Esophagus (tissue), 2 donors: ENCODE results near the gene ARHGAP22. TPM values are rescaled to one million over a fixed set of nuclear protein-coding genes. Genes with fewer than 3 reads are reported as not detected.

Source experiments
- H3K27ac ChIP-seq, 2 donors: one replicate each; pipeline ENCODE4 v1.5.1; 2013; ENCODE audit warnings: low read depth in 2 of 2, mild to moderate bottlenecking in 2 of 2, inconsistent platforms in 1 of 2, low read length in 1 of 2, moderate library complexity in 1 of 2
- H3K27me3 ChIP-seq, 2 donors: one replicate each; pipeline ENCODE4 v1.6.1; 2013; ENCODE audit warnings: low read length in 2 of 2, control low read depth in 1 of 2, mild to moderate bottlenecking in 1 of 2; ENCODE audit not compliant: insufficient read depth in 2 of 2, control insufficient read depth in 1 of 2
- H3K36me3 ChIP-seq, 2 donors: one replicate each; pipeline ENCODE4 v1.6.1; 2013; ENCODE audit warnings: low read length in 1 of 2; ENCODE audit not compliant: control insufficient read depth in 2 of 2, insufficient read depth in 2 of 2
- H3K4me1 ChIP-seq, 2 donors: one replicate each; pipeline ENCODE4 v1.6.1; 2013; ENCODE audit warnings: low read length in 1 of 2; ENCODE audit not compliant: control insufficient read depth in 2 of 2, insufficient read depth in 2 of 2
- H3K4me3 ChIP-seq, 2 donors: one replicate each; pipeline ENCODE4 v1.5.1; 2013; ENCODE audit warnings: low read length in 2 of 2, mild to moderate bottlenecking in 2 of 2, low read depth in 1 of 2, moderate library complexity in 1 of 2
- H3K9me3 ChIP-seq, 2 donors: one replicate each; pipeline ENCODE4 v1.6.1; 2013; ENCODE audit warnings: mild to moderate bottlenecking in 2 of 2, low read depth in 1 of 2, low read length in 1 of 2, moderate library complexity in 1 of 2; ENCODE audit not compliant: control insufficient read depth in 2 of 2, insufficient read depth in 1 of 2
- WGBS, 2 donors: extraction: QIAGEN DNeasy Blood & Tissue Kit; methylation state at CpG; one replicate each; pipeline ENCODE4 v1.1.7; 2013; 5-methylcytosine and 5-hydroxymethylcytosine counted together
- polyA plus RNA-seq, 2 donors: library from polyadenylated mRNA; stranded (reverse); fragments of 200-250 nt; gene quantifications; one replicate each; pipeline ENCODE4 v1.2.3, GENCODE V29; 2013
- donor health status: healthy with polysubstance abuse.
- donor health status: Bipolar disorder and iron deficiency.

Gene ARHGAP22
- polyA plus RNA-seq, 2 donors: 1.2 to 1.6 TPM

DNA sequence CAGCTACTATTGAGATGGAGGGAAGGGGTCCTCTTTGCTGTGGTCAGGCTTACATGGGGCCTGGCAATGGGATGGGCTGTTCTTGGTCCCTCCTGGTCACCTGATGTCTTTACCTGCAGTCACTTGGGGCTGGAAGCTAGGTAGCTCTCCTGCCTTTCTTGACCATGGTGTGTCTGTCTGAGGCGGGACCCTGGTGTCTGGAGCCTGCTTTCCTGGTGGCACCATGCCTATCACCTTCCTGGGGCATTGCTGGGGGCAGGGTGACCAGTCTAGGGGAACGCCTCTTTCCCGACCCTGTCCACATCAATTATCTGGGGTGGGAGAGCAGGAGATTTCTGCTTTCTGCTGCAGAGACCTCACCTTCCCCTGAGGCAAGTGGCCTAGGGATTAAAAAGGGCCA lies 55.6 kb downstream of the ARHGAP22 start:
- 73 to 80% methylated on average over 3 of the region's 3 CpGs for WGBS, 2 donors
- H3K4me3 ChIP-seq: no peak overlapping the region
- H3K9me3 ChIP-seq: no peaks in the 10 kb centered on the region
- no peaks in the 10 kb centered on the region for H3K27me3 ChIP-seq
- H3K36me3 ChIP-seq: no peaks in the 10 kb centered on the region
- no peak overlapping the region for H3K27ac ChIP-seq
- H3K4me1 ChIP-seq: no peaks in the 10 kb centered on the region

DNA sequence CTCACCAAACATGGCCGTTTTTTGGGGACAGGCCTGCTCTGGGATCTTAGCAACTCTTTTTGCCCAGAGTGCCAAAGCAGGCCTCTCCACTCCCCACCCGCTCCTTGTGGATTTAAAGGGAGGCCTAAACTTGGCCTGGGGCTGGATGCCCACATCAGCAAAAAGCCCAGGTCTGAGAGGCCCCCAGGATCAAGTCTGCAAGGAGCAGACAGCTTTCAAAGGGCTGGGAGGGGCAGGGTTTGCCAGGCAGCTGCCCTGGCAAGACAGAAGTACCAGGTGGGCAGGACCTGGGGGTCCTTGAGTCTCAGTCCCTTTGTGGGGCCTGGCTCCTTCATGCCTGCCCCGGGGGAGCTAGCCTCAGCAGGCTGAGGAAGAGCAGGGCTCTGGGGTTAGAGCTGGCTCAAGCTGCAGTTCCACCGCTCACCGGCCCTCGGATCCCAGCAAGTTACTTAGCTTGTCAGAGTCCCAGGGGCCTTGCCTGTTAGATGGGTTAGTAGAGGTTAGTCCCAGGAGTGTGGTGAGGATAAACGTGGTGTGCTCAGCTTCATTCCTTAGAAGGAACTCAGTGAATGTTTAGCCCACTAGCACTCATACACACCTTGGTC lies 56.2 kb downstream of the ARHGAP22 start:
- Histone ChIP-seq H3K27me3 (no peaks in the 10 kb centered on the region), H3K27ac (no peak overlapping the region), H3K4me3 (no peak overlapping the region), H3K36me3 (no peaks in the 10 kb centered on the region), H3K4me1 (no peaks in the 10 kb centered on the region), H3K9me3 (no peaks in the 10 kb centered on the region)
- 74 to 77% methylated on average over 7 of the region's 7 CpGs for WGBS, 2 donors

DNA sequence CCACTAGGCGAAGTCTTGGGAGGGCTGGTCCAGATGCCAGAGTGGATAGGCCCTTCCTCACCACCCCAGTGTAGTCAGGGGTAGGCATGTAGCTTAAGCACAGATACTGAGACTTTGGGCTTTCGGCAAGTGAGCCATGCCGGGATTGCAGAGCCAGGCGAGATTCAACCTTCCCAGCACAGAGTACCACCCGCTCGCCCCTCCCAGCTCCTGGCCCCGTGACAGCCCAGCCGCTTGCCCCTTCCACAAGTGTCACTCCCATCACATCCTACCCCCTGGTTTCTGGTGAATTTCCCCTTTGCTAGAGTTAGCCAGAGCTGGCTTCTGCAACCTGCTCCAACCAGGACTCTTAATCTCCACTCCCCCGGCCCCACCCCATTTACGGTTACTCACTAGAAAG lies 56.9 kb downstream of the ARHGAP22 start:
- no peaks in the 10 kb centered on the region for H3K4me1 ChIP-seq
- 77 to 88% methylated on average over 10 of the region's 10 CpGs for WGBS, 2 donors
- no peaks in the 10 kb centered on the region for H3K9me3 ChIP-seq
- H3K27ac ChIP-seq: no peak overlapping the region
- no peaks in the 10 kb centered on the region for H3K36me3 ChIP-seq
- no peaks in the 10 kb centered on the region for H3K27me3 ChIP-seq
- H3K4me3 ChIP-seq: no peak overlapping the region

DNA sequence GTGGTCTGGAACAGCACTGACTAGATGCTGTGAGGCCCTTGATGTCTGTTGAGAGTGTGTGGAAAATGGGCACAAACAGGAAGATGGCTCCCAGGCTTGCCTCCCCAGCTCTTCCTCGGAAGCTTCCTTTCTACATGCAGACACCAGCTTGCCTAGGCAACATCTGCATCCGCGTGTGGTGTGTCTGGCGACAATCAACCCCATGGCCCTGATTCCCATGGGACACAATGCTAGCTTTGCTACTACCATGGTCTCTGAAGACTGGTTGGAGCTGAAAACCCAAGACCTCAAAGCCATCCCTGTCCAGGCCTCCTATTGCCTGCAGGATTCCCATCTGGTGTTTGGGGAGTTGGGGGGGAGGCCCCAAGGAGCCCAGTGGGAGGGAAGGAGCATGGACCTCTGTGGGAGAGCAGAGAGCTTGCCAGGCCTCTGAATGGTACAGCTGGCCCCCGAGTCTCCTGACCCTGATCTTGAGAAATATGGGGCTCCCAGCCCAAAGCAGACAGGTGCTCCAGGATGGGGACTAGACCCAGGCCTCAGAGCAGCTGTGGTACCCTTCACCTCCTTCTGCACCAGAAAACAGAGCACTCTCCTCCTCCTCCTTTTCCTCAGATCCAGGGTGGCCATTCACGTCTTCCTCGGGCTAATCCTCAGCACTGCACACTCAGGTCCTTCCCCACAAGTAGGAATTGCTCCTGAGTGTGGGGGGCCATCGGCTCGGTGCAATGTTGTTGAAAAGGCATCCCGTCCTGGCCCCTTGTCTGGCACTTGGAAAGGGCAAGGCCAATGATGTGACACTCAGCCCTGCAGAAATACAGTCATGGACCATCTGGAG lies 57.6 kb downstream of the ARHGAP22 start:
- H3K36me3 ChIP-seq: no peaks in the 10 kb centered on the region
- H3K9me3 ChIP-seq: no peaks in the 10 kb centered on the region
- no peak overlapping the region for H3K4me3 ChIP-seq
- H3K4me1 ChIP-seq: no peaks in the 10 kb centered on the region
- H3K27ac ChIP-seq: no peak overlapping the region
- 80 to 83% methylated on average over 10 of the region's 10 CpGs for WGBS, 2 donors
- no peaks in the 10 kb centered on the region for H3K27me3 ChIP-seq

DNA sequence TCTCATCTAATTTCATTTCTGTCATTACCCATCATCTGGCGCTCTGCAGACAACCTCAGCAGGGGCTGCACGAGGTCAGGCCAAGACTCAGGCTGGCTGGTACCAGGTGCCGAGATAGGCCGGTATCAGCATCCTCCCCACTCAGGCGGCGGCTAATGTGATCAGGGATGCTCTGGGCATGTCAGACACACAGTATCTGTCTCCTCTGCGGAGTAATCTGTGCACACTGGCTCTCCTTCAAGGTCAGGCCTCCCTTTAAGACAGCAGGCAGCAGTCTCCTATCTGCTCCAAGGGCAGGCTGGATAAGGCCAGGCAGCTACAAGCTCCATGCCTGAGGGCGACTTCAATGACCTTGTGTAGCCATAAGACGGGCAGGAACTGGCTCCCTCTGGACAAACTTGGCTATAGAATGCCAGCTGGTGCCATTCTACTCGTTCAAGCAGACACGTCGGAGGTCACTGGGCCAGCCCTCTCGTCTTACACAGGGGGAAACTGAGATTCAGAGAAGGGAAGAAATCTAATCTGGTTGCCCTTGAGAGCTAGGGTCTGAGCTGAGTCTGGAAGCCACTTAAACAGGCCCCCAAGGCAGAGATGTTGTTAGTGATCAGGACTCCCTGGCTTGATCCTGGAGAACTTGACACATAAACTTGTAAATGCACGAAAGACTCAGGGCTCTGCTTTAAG lies 59.3 kb downstream of the ARHGAP22 start:
- Histone ChIP-seq H3K4me3 (no peak overlapping the region), H3K27ac (no peak overlapping the region), H3K27me3 (no peaks in the 10 kb centered on the region), H3K36me3 (no peaks in the 10 kb centered on the region), H3K4me1 (no peaks in the 10 kb centered on the region), H3K9me3 (no peaks in the 10 kb centered on the region)
- WGBS, 2 donors: 80 to 85% methylated on average over 14 of the region's 14 CpGs

DNA sequence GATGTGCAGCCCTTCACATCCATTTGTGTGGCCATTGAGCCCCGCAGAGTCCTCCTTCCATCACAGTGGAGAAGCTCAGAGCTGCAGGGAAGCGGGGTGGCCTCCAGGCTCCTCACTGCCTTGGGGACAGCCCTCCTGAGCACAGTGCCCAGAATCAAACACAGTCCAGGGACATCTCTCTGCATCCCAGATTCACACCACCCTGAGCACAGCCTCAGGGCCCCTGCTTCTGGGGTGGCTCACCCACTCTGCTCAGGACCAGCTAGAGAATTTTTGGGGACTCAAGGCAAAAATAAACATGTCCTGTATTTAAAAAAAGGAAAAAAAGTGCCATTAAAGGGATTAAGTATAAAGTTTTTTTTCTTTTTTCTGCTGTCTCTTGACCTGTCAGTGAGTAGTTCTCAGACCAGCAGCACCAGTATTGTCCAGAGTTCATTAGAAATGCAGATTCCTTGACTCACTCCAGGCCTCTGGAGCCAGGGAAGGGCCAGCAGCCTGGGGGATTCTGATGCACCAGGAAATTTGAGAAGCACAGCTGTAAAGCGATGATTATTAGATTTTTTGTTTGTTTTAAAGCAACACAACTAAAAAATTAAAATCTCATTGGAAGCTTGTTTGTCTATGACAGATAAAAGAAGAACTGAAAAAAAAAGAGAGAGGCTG lies 61.6 kb downstream of the ARHGAP22 start:
- H3K27me3 ChIP-seq: no peaks in the 10 kb centered on the region
- no peaks in the 10 kb centered on the region for H3K4me1 ChIP-seq
- no peak overlapping the region for H3K27ac ChIP-seq
- WGBS, 2 donors: 91 to 92% methylated on average over 3 of the region's 3 CpGs
- no peaks in the 10 kb centered on the region for H3K36me3 ChIP-seq
- H3K4me3 ChIP-seq: no peak overlapping the region
- no peaks in the 10 kb centered on the region for H3K9me3 ChIP-seq

DNA sequence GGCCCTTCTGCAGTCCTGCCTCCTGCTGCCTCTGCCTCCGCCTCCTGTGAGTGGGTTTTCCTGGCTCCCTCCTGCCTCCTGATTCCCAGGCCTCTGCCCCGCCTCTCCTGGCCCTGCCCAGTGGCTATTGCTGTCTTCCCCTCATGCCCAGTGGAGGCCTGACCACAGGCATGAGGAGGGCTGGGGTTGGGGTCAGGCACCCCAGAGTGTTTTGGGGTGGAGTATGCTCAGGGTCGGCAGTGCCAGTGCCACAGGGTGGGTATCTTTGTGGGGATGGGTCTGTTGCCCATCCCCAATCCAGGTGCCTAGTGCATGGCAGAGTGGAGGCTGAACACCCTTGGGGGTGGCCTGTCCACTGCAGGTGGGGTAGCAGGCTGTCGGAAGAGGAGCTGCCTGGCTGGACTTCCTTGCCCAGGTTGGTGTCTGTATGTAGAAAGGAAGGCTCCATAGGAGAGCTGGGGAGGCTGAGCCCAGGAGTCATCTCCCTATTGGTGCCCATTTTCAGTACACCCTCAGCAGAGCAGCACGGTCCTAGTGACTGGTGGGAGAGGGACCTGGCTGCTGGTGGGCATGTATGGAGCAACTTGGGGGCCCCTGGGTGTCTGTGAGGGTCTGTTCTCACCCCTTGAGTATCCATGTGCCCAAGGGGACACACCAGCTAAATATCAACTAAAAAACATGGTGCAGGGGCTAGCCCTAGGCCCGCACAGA lies 62.2 kb downstream of the ARHGAP22 start:
- Histone ChIP-seq H3K4me3 (no peak overlapping the region), H3K9me3 (no peaks in the 10 kb centered on the region), H3K36me3 (no peaks in the 10 kb centered on the region), H3K4me1 (no peaks in the 10 kb centered on the region), H3K27me3 (no peaks in the 10 kb centered on the region), H3K27ac (no peak overlapping the region)
- WGBS, 2 donors: 91% methylated on average over 6 of the region's 6 CpGs

DNA sequence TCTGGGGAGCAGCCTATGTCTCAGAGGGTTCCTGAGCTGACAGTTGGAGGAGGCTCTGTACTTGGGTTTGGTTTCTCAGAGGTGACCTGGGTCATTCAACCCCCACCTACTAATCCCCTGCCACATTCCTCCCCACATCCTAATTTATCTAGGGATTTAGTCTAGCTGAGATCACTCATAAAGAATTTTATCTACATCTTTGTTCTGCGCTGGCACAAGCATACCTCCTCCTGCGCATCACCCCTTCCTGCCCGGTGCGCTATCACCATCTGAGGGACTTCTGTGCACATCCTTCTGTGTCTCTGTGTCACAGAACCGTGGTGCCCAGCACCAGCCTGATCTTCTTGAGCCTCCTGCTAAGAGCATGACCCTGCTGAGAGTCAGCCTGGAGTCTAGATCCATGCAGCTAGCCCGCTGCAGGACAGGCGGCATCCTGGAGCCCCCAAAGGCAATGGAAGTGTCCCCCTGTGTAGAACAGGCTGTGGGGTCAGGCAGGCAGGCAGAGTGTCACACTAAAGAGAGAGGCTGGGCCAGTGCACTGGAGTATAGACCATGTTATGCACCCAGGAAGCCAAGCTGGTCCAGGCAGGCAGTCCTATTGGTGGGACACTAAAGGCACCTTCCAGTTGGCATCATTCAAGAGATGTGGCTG lies 63.6 kb downstream of the ARHGAP22 start:
- H3K36me3 ChIP-seq: no peaks in the 10 kb centered on the region
- no peaks in the 10 kb centered on the region for H3K27me3 ChIP-seq
- H3K4me3 ChIP-seq: no peak overlapping the region
- H3K9me3 ChIP-seq: no peaks in the 10 kb centered on the region
- H3K27ac ChIP-seq: no peak overlapping the region
- H3K4me1 ChIP-seq: no peaks in the 10 kb centered on the region
- WGBS, 2 donors: 86 to 89% methylated on average over 7 of the region's 7 CpGs

DNA sequence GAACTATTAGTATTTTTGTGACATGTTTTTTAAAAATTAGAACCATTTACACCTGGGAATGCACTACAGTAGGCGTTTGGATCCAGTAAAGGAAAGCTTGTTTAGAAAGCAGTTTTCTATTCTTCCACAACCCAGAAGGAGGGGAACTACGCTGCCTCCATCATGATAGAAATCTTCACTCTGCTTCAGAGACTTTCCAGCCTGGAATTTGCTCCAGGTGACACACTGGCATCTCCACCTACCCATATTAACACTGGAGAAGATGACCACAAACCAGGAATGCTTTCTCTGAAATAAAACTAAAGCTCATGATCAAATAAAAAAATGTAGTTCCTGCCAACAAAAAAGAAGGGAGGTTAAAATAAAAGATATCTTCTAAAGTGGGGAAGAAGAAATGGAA lies 66.3 kb downstream of the ARHGAP22 start:
- no peaks in the 10 kb centered on the region for H3K4me1 ChIP-seq
- WGBS, 2 donors: 82 to 84% methylated on average over 2 of the region's 2 CpGs
- H3K27me3 ChIP-seq: no peaks in the 10 kb centered on the region
- H3K4me3 ChIP-seq: no peak overlapping the region
- peaks cover 0 to 2% of the 10 kb centered on the region in 2 donors for H3K9me3 ChIP-seq
- H3K27ac ChIP-seq: no peak overlapping the region
- peaks cover 0 to 4% of the 10 kb centered on the region in 2 donors for H3K36me3 ChIP-seq
